HUES64 (cell line): ENCODE results near the gene LINGO4.

ENCODE experiments used
- H3K27ac ChIP-seq: 2 replicates; pipeline ENCODE4 v1.7.0; 2013; ENCODE audit warnings: low read depth, low read length, inconsistent platforms
- H3K27me3 ChIP-seq: 2 replicates; pipeline ENCODE4 v1.6.1; 2013; ENCODE audit warnings: mild to moderate bottlenecking, low read length; ENCODE audit not compliant: insufficient read depth
- H3K36me3 ChIP-seq: 2 replicates; pipeline ENCODE4 v1.6.1; 2013; ENCODE audit warnings: mild to moderate bottlenecking, low read length; ENCODE audit not compliant: insufficient read depth
- H3K4me1 ChIP-seq: 2 replicates; pipeline ENCODE4 v1.6.1; 2013; ENCODE audit warnings: mild to moderate bottlenecking, low read length, moderate library complexity; ENCODE audit not compliant: insufficient read depth
- H3K4me3 ChIP-seq: 2 replicates; pipeline ENCODE4 v1.5.1; 2013; ENCODE audit warnings: mild to moderate bottlenecking, low read length, moderate library complexity
- H3K9ac ChIP-seq: 2 replicates; pipeline ENCODE4 v1.6.1; 2013; ENCODE audit warnings: mild to moderate bottlenecking, low read depth, low read length
- H3K9me3 ChIP-seq: 2 replicates; pipeline ENCODE4 v1.6.1; 2013; ENCODE audit warnings: low read depth, low read length; ENCODE audit not compliant: insufficient read depth
- WGBS: fragments of 150-250, 120-280 bp; methylation state at CpG from one replicate; pipeline ENCODE4 v1.1.7; 2013; ENCODE audit warnings: missing lambda C conversion rate; 5-methylcytosine and 5-hydroxymethylcytosine counted together

LINGO4 gene

GRCh38 chr1:151762941-151763921, 42.0 kb downstream of the LINGO4 start, which contains the start of gene MRPL9:
MRPL9 (minus strand) TSS chr1:151763496; CDS start chr1:151763479, 17 bp downstream.
- Histone ChIP-seq H3K4me3 (peak within 1 kb of the TSS; percentile 95), H3K4me1 (peaks cover 13% of the 10 kb centered on the region), H3K27ac (peak within 1 kb of the TSS; percentile 90), H3K9ac (peak within 1 kb of the TSS; percentile 92), H3K36me3 (peaks cover 36% of the 10 kb centered on the region), H3K27me3 (no peaks in the 10 kb centered on the region), H3K9me3 (no peaks in the 10 kb centered on the region)
- under 1% methylated on average over 66 of the region's 68 CpGs for whole genome bisulfite sequencing

DNA sequence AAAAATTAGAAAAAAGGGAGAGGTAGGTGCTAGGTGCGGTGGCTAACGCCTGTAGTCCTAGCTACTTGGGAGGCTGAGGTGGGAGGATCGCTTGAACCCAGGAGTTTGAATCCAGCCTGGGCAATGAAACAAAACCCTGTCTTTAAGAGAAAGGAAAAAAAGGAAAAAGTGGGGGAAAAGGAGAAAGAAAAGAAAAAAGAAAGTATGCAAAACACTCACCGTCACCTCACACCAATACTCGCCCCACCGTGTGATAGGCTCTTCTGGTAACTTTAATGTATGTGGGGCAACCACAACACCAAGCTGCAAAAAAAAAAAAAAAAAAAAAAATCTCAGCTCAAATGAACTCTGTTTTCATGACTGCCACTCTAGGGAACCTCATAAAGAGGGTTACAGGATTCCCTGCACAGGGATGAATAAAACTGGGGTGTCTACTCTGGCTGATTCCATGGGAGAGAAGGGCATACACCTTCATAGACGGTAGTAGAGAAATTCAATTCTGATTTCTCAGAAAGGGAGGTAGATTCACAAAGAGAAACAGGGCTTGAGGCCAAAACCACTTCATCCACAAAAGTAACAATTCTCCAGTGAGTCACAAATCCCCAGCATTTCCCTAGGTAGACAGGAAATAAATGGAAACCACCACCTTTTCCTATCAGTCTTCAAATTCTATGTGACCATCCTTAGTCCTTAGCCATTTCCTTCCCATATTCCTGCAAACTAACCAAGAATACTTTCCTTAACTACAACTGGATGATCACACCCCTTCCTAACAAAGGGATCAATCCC, 44.4 kb downstream of the LINGO4 start:
- Histone ChIP-seq H3K4me3 (no peak overlapping the region), H3K9me3 (no peaks in the 10 kb centered on the region), H3K9ac (no peak overlapping the region), H3K27ac (no peak overlapping the region), H3K4me1 (peaks cover 13% of the 10 kb centered on the region), H3K27me3 (no peaks in the 10 kb centered on the region), H3K36me3 (peaks cover 44% of the 10 kb centered on the region)
- 84% methylated on average over 4 of the region's 7 CpGs for WGBS

- Histone ChIP-seq H3K4me1 (peaks cover 11% of the 10 kb centered on the region), H3K9ac (no peak overlapping the region), H3K27ac (no peak overlapping the region), H3K9me3 (no peaks in the 10 kb centered on the region), H3K36me3 (peaks cover 44% of the 10 kb centered on the region), H3K27me3 (no peaks in the 10 kb centered on the region), H3K4me3 (no peak overlapping the region)
These were observed 46.0 kb downstream of the LINGO4 start for GRCh38 chr1:151759241-151759640.

GRCh38 chr1:151756291-151756690, 48.9 kb downstream of the LINGO4 start:
- WGBS, result 96% methylated on average over 1 of the region's 1 CpG
- no peaks in the 10 kb centered on the region for H3K9me3 ChIP-seq
- H3K4me1 ChIP-seq, result no peaks in the 10 kb centered on the region
- H3K27ac ChIP-seq, result no peak overlapping the region
- peaks cover 34% of the 10 kb centered on the region for H3K36me3 ChIP-seq
- no peaks in the 10 kb centered on the region for H3K27me3 ChIP-seq
- H3K4me3 ChIP-seq, result no peak overlapping the region
- H3K9ac ChIP-seq, result no peak overlapping the region
